HG03095 (cell line): Measurements from ENCODE around the gene RIC8B.

Experiments used
- ATAC-seq: cut with Tn5 transposase; IDR thresholded peaks from one replicate; pipeline ENCODE4 v1.9.1; 2021; ENCODE audit warnings: moderate library complexity; ENCODE audit not compliant: unreplicated experiment

Gene RIC8B

GRCh38 chr12:106866426-106867080 is 92.1 kb downstream of the RIC8B start:
- no peak for ATAC-seq

GRCh38 chr12:106867651-106868050 is 93.2 kb downstream of the RIC8B start:
- no peak for ATAC-seq

- no peak for ATAC-seq
These were observed 94.7 kb downstream of the RIC8B start for GRCh38 chr12:106868982-106869700.

- ATAC-seq: no peak
These were observed 95.6 kb downstream of the RIC8B start for GRCh38 chr12:106870116-106870515.

- ATAC-seq: no peak
These were observed 97.0 kb downstream of the RIC8B start for GRCh38 chr12:106871477-106871876.

- ATAC-seq: no peak
These were observed 99.5 kb downstream of the RIC8B start for GRCh38 chr12:106873983-106874382.

- ATAC-seq: no peak
These were observed 104.3 kb downstream of the RIC8B start for GRCh38 chr12:106878804-106879203.

- ATAC-seq: no peak
These were observed 105.1 kb downstream of the RIC8B start for GRCh38 chr12:106879612-106880011.

GRCh38 chr12:106883426-106883825 is 108.9 kb downstream of the RIC8B start:
- no peak for ATAC-seq

- no peak for ATAC-seq
These were observed 110.5 kb downstream of the RIC8B start for GRCh38 chr12:106885026-106885425.

- ATAC-seq: no peak
These were observed 111.2 kb downstream of the RIC8B start for GRCh38 chr12:106885541-106886249.

- no peak for ATAC-seq
These were observed 112.5 kb downstream of the RIC8B start for GRCh38 chr12:106886932-106887331.

- no peak for ATAC-seq
These were observed 114.0 kb downstream of the RIC8B start for GRCh38 chr12:106888348-106888970.

- ATAC-seq: no peak
These were observed 114.8 kb downstream of the RIC8B start for GRCh38 chr12:106889326-106889725.

- no peak for ATAC-seq
These were observed 115.6 kb downstream of the RIC8B start for GRCh38 chr12:106889950-106890626.

- ATAC-seq: no peak
These were observed 117.6 kb downstream of the RIC8B start for GRCh38 chr12:106892075-106892474.

GRCh38 chr12:106893451-106893850 is 119.0 kb downstream of the RIC8B start:
- ATAC-seq: no peak

GRCh38 chr12:106894774-106895173 is 120.3 kb downstream of the RIC8B start:
- no peak for ATAC-seq

GRCh38 chr12:106896603-106897002 is 122.1 kb downstream of the RIC8B start:
- ATAC-seq: no peak

- ATAC-seq: no peak
These were observed 122.6 kb downstream of the RIC8B start for GRCh38 chr12:106897082-106897481.
